NCI-H1417 (cell line): Measurements from ENCODE around the gene ALKAL2.

ENCODE experiments used
- DNase-seq, 3 experiments: peaks; one replicate each; lab custom pipeline; 2025; lab: John Stamatoyannopoulos, UW

ALKAL2 gene

DNA sequence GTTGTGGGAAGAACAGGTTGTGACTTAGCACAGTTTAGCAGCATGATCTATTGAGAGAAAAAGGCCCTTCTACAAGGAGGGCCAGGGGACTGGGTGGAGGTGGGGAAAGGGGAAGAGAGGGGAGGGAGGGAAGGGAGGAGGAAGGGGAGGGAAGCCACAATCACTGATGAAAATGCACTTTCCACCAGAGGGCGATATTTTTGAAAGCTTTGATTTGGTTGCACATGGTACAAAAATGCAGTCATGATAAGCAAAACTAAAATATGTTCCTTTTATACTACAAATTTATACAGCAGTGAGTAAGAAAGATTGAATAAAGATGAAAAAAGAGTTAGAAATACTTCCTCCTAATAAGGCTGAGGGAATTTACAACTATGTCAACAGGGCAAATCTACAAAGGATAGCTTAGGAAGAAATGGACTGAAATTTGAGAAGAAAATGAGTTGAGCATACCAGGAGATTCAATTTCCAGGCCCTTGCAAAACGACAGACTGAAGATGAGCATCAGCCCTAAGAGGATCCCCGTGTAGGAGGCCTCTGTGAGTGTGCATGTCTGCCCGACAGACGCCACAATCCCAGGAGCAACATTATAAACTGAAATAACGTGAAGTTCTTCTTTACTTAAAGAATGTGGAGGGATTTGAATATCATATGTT, 41.3 kb downstream of the ALKAL2 start:
- peak; percentile 65 to 85 (median 81) for DNase-seq

DNA sequence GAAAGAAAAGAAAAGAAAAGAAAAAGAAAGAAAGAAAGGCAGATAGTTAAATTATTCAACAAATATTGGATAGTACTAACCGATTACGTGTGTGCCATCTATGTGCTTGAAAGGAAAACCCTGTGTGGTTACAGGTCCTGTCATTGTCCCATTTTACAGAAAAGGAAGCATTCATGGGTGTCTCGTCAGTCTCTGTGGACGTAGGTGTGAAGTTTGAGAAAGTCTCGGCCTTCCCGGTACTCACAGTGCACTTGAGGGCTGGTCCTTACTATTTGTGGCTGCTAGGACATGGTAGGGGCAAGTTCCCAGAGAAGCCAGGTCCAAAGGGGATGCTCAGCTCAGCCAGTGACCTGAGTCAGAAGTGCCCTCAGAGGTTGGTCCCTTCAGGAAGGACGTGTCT, 43.3 kb downstream of the ALKAL2 start:
- DNase-seq = no peak

DNA sequence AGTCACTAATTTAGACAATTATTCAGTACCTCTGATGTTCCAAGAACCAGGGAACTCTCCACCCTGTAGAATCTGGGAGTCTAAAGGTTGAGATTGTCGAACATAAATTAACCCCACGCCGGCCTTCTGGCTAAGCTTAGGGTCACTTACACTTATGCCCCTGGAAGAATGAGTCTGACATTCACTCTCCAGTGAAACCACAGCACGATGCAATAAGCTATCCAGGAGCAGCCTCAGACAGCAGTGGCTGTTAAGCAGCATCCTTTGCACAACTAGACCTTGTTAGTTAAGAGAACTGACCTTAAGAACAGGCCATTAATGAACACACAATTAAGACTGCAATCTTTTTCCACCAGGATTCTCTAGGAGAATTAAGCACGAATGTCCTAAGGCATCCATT, 49.0 kb downstream of the ALKAL2 start:
- no peak for DNase-seq

- no peak for DNase-seq
These were observed 49.5 kb downstream of the ALKAL2 start for GRCh38 chr2:238431-238830.

GRCh38 chr2:237878-238277, 50.0 kb downstream of the ALKAL2 start:
- no peak for DNase-seq

DNA sequence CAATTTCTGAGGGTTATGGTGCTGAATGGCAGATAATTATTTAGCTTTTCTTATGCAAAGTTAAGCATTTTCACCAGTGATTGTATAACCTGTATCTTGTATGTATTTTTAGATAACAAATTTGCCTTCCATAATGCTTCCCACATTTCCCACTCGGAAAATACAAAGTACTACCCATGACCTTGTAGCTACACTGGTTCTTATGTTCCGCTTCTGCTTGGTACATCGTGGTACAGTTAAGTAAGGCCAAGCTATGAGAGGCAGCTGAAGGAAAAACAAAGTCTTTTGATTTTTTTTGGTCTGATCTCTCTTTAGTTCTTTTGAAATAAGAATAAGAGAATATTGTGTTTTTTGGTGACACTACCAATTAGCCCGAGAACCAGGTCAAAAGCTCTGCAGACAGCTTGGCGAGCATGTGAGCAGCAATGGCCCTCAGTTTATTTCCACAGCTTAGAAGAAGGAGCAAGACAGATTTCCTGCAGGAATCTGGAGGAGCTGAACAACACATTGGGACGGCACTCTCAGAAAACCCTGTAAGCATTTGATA, 50.8 kb downstream of the ALKAL2 start:
- no peak for DNase-seq

- DNase-seq = no peak
These were observed 53.5 kb downstream of the ALKAL2 start for GRCh38 chr2:234421-234820.

GRCh38 chr2:233030-233429, 54.9 kb downstream of the ALKAL2 start:
- no peak for DNase-seq

GRCh38 chr2:231521-232185, 56.2 kb downstream of the ALKAL2 start:
- no peak for DNase-seq
